Nephron (organoid): Measurements from ENCODE around the gene CTNNA3.
A peak's percentile ranks its signal among the peaks of the same experiment; 100 is the strongest.
"Not testable (repeated sequence)": the region's sequence is repeated elsewhere in the genome, so short reads cannot be mapped to it uniquely, and the experiment has no call there.

ENCODE experiments used
- H3K27ac Mint-ChIP-seq, 3 experiments: 2 replicates each; pipeline ENCODE4 v1.8.0; 2020; ENCODE audit warnings: mixed read lengths in 3 of 3, mild to moderate bottlenecking in 2 of 3, moderate library complexity in 1 of 3
- H3K27me3 Mint-ChIP-seq: 2 replicates; pipeline ENCODE4 v1.8.0; 2021; ENCODE audit warnings: low read depth, mild to moderate bottlenecking, moderate library complexity, mixed read lengths
- H3K36me3 Mint-ChIP-seq: 2 replicates; pipeline ENCODE4 v1.8.0; 2020; ENCODE audit warnings: low read depth, mixed read lengths
- H3K4me1 Mint-ChIP-seq: 2 replicates; pipeline ENCODE4 v1.8.0; 2020; ENCODE audit warnings: mixed read lengths
- H3K4me3 Mint-ChIP-seq, 3 experiments: 2 replicates each; pipeline ENCODE4 v1.8.0; 2020; ENCODE audit warnings: mild to moderate bottlenecking in 3 of 3, mixed read lengths in 3 of 3, moderate library complexity in 2 of 3
- H3K9me3 Mint-ChIP-seq: 2 replicates; pipeline ENCODE4 v1.8.0; 2020; ENCODE audit warnings: mixed read lengths
- TF ChIP-seq, protein P1 (sequence below), 3 experiments: fragments of 200-600 bp; sonication (generic); IDR thresholded peaks; one replicate each; pipeline ENCODE4 v1.5.0; 2021; ENCODE audit warnings: antibody characterized with exemption in 3 of 3; ENCODE audit not compliant: unreplicated experiment in 3 of 3

Gene CTNNA3

DNA sequence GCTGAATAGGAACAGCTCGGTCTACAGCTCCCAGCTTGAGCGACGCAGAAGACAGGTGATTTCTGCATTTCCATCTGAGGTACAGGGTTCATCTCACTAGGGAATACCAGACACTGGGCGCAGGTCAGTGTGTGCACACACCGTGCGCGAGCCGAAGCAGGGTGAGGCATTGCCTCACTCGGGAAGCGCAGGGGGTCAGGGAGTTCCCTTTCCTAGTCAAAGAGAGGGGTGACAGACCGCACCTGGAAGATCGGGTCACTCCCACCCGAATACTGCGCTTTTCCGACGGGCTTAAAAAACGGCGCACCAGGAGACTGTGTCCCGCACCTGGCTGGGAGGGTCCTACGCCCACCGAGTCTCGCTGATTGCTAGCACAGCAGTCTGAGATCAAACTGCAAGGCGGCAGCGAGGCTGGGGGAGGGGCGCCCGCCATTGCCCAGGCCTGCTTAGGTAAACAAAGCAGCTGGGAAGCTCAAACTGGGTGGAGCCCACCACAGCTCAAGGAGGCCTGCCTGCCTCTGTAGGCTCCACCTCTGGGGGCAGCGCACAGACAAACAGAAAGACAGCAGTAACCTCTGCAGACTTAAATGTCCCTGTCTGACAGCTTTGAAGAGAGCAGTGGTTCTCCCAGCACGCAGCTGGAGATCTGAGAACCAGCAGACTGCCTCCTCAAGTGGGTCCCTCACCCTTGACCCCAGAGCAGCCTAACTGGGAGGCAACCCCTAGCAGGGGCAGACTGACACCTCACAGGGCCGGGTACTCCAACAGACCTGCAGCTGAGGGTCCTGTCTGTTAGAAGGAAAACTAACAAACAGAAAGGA is 465.1 kb downstream of the CTNNA3 start:
- Mint-ChIP-seq H3K27ac (peak overlapping the region; percentile 74 to 96 (median 93)), H3K4me3 (peak overlapping the region; percentile 88 to 92 (median 89)), H3K9me3 (peaks cover 47% of the 10 kb centered on the region)
- TF ChIP-seq, protein P1, sequence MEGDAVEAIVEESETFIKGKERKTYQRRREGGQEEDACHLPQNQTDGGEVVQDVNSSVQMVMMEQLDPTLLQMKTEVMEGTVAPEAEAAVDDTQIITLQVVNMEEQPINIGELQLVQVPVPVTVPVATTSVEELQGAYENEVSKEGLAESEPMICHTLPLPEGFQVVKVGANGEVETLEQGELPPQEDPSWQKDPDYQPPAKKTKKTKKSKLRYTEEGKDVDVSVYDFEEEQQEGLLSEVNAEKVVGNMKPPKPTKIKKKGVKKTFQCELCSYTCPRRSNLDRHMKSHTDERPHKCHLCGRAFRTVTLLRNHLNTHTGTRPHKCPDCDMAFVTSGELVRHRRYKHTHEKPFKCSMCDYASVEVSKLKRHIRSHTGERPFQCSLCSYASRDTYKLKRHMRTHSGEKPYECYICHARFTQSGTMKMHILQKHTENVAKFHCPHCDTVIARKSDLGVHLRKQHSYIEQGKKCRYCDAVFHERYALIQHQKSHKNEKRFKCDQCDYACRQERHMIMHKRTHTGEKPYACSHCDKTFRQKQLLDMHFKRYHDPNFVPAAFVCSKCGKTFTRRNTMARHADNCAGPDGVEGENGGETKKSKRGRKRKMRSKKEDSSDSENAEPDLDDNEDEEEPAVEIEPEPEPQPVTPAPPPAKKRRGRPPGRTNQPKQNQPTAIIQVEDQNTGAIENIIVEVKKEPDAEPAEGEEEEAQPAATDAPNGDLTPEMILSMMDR (IDR thresholded peaks at IDR 0.05; ENCODE audit: unreplicated experiment in 3 of 3) = peak in 1 of 3 experiments; percentile 15
- not testable (repeated sequence) for H3K36me3 Mint-ChIP-seq, H3K27me3 Mint-ChIP-seq, H3K4me1 Mint-ChIP-seq

DNA sequence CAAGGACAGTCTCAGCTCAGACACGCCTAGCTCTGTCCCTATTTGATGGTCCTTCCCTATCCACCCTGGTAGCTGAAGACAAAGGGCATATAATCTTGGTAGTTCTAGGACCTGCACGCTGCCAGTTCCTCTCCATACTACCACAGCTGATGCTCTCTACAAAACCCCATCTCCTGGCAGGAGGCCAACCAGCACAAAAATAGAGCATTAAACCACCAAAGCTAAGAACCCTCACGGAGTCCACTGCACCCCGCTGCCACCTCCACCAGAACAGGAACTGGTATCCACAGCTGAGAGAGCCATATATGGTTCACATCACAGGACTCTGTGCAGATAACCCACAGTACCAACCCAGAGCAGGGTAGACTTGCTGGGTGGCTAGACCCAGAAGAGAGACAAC is 470.8 kb downstream of the CTNNA3 start:
- no peaks in the 10 kb centered on the region for H3K27me3 Mint-ChIP-seq
- TF ChIP-seq, protein P1 (IDR thresholded peaks at IDR 0.05; ENCODE audit: unreplicated experiment in 3 of 3) = no peak
- H3K27ac Mint-ChIP-seq = no peak overlapping the region
- peaks cover 8% of the 10 kb centered on the region for H3K36me3 Mint-ChIP-seq
- peaks cover 44% of the 10 kb centered on the region for H3K9me3 Mint-ChIP-seq
- no peak overlapping the region for H3K4me3 Mint-ChIP-seq
- H3K4me1 Mint-ChIP-seq = no peaks in the 10 kb centered on the region

DNA sequence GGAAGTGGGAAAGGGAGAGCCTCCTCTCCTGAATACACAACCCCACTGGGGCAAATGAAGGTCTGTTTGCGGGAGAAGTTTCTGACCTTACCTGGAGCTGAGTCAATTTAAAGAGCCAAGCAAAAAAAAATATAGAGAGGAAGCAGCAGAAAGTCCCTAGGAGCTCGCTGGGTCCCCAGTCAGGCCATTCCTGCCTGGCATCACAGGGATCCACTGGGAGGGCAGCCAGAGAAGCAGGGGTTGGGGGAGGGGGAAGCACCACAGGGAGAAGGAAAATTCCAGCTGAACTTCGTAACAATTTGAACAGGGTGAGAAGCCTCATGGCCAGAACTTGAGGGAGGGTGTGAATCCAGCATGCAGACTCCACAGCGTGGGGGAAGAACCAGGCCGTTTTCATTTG is 471.4 kb downstream of the CTNNA3 start:
- Mint-ChIP-seq H3K9me3 (peaks cover 37% of the 10 kb centered on the region), H3K4me3 (no peak overlapping the region), H3K27ac (no peak overlapping the region), H3K4me1 (no peaks in the 10 kb centered on the region), H3K36me3 (peaks cover 8% of the 10 kb centered on the region), H3K27me3 (no peaks in the 10 kb centered on the region)
- TF ChIP-seq, protein P1 (IDR thresholded peaks at IDR 0.05; ENCODE audit: unreplicated experiment in 3 of 3) = no peak

DNA sequence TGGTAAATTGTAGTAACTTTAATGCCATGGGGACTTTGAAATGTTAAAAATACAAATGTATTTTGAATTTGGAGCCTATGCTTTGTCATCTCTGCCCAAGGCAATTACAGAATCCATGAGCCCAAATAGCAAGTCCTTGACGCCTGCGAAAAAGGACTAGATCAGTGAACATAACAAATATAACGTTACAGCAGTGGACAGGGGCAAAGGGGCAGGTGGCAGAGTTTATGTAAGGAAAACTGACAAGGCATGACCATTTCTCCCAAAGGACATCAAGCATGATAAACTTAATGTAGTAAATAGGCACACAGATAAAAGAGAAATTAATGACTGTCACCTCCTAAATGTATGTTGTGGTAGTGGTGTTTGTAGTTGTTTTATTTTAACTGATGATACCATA is 473.1 kb downstream of the CTNNA3 start:
- Mint-ChIP-seq H3K9me3 (peaks cover 25% of the 10 kb centered on the region), H3K27ac (no peak overlapping the region), H3K36me3 (peaks cover 8% of the 10 kb centered on the region), H3K4me3 (no peak overlapping the region), H3K4me1 (no peaks in the 10 kb centered on the region), H3K27me3 (no peaks in the 10 kb centered on the region)
- TF ChIP-seq, protein P1 (IDR thresholded peaks at IDR 0.05; ENCODE audit: unreplicated experiment in 3 of 3) = no peak

DNA sequence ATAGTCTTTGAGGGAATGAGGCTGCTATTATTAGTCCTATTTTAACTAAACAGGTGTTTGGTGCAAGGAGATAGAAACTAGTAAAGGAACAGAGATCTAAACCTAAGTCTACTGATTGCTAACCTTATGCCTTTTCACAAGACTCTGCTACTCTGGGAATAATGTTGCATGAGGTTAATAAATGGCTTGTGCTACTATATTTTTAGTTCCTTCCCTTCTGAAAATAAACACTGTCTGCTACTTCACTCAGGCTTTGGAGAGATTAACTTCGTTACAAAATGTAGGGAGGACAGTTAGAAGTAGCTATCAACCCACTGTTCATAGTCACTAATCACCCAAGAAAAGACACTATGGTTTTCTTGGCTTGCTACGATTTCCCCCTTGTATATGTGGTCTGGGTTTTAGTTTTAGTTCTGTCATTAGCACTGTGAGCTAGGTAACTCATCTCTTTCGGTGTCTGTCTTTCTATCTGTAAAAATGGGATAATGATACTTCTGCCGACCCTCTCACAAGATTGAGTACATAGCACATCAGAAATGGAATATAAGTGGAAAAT is 474.0 kb downstream of the CTNNA3 start:
- TF ChIP-seq, protein P1 (IDR thresholded peaks at IDR 0.05; ENCODE audit: unreplicated experiment in 3 of 3) = no peak
- H3K9me3 Mint-ChIP-seq = peaks cover 19% of the 10 kb centered on the region
- no peaks in the 10 kb centered on the region for H3K4me1 Mint-ChIP-seq

More for the DNA sequence above, 474.0 kb downstream of the CTNNA3 start:
- H3K27me3 Mint-ChIP-seq = no peaks in the 10 kb centered on the region
- peaks cover 8% of the 10 kb centered on the region for H3K36me3 Mint-ChIP-seq
- H3K27ac Mint-ChIP-seq = peak overlapping the region in 2 of 3 experiments; percentile 23 to 75
- no peak overlapping the region for H3K4me3 Mint-ChIP-seq
